ENCODE results near the gene ECSIT.

DNA sequence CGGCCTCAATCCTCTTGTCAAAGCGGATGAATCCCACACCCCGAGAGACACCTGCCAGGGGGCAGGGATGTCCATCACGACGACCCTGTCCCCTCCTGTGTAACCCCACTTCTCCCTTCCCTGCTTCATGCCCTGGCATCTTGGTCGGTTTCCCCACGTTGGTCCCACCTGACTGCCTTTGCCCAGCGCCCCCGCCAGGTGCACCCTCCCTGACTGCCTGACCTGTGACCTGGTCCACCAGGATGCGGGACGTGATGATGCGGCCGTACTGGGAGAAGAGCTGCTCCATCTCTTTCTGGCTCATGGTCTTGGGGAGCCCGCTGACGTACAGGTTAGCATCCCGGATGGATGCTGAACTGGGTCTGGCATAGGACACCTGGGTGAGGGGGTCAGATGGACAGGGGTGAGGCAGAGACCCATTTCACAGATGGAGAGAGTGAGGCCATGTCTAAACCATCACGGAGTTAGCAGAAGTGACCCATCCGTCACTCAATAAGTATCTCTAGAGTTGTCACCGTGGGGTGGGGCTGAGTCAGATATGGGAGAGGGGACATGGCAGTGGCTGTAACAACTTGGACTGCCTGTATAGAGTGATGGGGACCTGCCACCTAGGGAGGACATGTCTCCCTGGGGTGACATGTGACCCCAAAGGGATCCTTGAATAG is 70.6 kb downstream of the ECSIT start:
- TF ChIP-seq, protein P1, sequence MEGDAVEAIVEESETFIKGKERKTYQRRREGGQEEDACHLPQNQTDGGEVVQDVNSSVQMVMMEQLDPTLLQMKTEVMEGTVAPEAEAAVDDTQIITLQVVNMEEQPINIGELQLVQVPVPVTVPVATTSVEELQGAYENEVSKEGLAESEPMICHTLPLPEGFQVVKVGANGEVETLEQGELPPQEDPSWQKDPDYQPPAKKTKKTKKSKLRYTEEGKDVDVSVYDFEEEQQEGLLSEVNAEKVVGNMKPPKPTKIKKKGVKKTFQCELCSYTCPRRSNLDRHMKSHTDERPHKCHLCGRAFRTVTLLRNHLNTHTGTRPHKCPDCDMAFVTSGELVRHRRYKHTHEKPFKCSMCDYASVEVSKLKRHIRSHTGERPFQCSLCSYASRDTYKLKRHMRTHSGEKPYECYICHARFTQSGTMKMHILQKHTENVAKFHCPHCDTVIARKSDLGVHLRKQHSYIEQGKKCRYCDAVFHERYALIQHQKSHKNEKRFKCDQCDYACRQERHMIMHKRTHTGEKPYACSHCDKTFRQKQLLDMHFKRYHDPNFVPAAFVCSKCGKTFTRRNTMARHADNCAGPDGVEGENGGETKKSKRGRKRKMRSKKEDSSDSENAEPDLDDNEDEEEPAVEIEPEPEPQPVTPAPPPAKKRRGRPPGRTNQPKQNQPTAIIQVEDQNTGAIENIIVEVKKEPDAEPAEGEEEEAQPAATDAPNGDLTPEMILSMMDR (conservative IDR thresholded peaks at IDR 0.05): no peak
- no peak for TF ChIP-seq ZFX (IDR thresholded peaks at IDR 0.05)

All from C4-2B (cell line).